NCI-H2171 treated with DMSO at 0.1 percent for 48 hours (cell line): ENCODE data around the gene COMT.

Experiments used
- DNase-seq: peaks from one replicate; lab custom pipeline; 2025; lab: John Stamatoyannopoulos, UW

The COMT gene

DNA sequence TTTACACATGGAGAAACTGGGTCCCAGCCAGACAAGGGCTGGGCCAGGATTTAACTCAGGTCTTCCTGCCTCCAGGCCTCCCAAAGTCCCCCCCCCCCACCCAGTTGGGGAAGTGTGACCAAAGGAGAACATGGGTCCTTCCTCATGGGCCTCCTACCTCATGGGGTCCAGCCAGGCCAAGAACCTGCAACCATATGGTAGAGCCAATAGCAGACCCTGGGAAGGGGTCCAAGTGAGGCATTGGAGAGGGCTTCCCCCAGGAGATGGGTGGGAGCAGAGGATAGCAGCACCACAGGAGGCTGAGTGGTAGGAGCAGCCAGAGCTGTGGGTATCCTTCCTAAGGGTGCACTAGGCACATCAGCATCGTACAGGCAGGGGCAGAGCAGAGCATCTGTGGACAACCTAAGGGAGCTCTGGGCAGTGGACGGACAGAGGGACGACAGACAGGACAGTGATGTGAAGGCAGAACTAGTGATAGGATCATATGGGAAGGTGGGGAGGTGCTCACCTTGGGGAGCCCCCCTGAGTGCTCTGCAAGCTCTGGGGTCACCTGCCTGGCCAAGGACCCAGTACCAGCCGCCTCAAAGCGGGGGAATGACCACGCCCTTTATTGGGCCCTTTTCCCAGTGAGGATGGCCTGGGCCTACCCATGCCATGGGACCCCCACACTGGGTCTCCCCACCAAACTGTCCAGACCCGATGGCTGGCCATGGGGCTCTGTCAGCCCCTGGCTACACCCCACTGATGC is 70.6 kb downstream of the COMT start:
- no peak for DNase-seq

DNA sequence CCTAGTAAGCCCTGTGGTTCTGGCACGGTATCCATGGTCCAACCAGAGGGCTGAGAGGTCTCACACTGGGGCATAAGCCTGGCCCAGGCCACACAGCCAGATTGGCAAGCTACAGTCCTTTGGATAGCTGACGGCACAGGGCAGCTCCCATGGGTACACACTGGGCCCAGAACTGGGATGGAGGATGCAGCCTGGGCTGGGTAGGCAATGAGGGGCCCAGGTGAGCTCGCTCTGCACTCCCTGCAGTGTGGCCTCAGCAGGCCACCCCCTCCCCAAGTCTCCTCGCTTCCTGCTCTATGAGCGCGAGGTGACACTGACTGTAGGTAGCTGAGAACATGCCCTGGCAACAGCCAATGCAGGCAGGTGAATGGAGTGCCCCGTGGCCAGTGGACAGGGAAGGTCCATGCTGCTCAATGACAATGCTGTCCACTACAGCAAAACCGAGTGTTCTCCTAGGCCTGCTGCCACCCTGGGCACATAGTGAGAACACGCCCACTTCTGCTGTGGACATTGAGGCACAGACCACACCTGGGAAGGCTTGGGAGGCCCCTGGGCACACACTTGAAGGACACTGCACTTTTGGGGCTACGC is 71.3 kb downstream of the COMT start:
- DNase-seq, result no peak

- DNase-seq, result no peak
Observed at GRCh38 chr22:20013382-20013871, 71.9 kb downstream of the COMT start.

- peak; percentile 59 for DNase-seq
Observed at GRCh38 chr22:20014526-20015186, 73.1 kb downstream of the COMT start.

DNA sequence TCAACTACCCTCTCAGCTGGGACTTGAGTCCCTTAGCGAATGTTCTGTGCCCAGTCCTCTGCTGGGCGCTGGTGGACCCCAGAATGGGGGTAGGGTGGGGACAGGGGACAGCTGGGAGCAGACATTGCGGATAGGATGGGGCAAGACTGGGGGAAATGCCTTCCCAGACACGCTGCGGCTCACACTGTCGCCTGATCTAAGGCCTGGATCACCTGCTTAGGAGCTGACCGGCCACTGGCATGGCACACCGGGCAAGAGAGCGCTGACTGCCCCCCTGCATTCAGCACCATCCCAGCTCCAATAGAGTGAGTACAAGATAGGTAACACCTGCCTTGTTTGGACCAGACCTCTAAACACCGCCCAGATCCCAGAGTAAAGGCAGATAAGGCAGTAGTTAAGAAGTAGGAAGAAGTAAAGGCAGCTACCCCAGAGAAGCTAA is 73.6 kb downstream of the COMT start:
- no peak for DNase-seq

- peak; percentile 6 for DNase-seq
Observed at GRCh38 chr22:20015971-20016733, 74.6 kb downstream of the COMT start.

DNA sequence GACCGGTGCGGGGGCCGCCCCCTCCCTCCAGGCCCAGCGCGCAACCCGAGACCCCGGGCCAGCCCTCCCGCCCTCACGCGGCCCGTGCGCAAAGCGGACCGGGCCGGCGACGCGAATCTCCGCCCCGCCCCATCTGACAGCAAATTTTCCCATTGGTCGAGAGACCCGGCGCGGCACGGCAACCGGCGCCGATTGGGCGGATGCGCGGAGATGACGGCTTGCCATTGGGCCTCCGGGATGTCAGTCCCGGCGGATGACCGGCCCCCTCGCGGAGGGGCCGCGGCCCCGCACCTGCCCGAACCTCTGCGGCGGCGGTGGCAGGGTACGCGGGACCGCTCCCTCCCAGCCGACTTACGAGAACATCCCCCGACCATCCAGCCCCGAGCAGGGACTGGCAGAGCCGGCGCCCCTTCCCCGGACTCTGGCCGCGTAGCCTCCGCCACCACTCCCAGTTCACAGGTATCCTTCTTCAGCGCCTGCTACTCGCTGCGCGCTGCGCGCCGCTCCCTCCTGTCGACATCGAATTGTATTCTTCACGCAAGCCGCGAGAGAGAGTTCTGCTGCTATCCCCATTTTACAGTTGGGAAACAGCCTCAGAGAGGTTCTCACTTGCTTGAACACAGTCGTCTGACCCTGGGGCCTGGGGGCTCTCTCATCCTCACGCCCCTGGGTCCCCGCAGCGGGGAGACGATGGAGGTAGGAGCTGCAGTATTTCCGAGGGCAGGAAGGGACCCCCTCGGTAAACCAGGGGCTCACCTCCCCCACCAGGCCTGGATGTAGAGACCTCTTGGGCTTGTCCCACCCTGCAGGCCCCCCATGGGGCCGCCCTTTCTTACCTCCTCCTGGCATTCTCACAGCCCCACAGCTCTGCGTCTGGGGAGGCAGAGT is 75.4 kb downstream of the COMT start, which contains the start of gene ARVCF:
Gene ARVCF (minus strand): TSS at position 90 of the 888 bp plus-strand sequence. CDS start 26,029 bp downstream, outside the sequence.
- DNase-seq, result peak; percentile 80

DNA sequence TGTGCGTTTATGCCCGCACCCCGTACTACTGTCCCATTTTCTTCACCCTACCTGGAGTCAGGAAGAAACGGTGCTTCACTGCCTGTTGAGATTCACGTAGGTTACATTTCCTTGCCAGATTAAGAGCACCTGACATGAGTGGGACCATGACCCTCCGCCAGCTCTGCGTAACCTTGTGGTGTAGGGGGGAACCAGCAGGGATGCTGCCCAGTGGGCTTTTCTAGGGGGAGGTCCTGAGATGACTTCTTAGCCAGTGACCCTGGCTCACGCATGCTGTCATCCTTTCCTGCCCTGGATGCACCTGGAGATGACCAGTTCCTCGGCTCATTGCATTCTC is 76.0 kb downstream of the COMT start:
- no peak for DNase-seq

DNA sequence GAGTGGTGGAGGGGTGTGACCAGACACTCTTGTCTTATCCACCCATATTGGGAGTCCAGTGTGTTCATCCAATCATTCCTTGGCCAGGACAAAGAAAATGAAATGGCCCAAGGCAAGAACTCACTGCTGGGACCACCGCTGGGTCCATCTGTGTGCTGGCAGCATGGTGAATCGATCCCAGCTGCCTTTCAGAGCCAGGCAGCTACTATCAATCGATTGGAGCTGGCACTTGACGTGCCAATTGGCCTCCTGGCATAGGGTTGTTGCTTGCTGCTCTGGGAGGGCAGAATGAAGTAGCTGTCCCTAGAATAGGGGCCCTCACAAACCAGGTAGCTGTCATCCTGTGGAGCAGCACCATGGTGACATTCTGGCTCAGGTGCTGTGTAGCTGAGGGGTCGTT is 76.4 kb downstream of the COMT start:
- no peak for DNase-seq
